GM12878 (cell line): Measurements from ENCODE around the gene STX12. TPM values are rescaled to one million over a fixed set of nuclear protein-coding genes. Genes with fewer than 3 reads are reported as not detected.

Experiments used
- CBFB ChIP-seq: IDR thresholded peaks from 2 replicates; pipeline ENCODE4 v1.6.1; 2016; ENCODE audit warnings: antibody characterized with exemption, low read depth
- CTCF ChIP-seq, 3 experiments: IDR thresholded peaks in 2 of 3; conservative IDR thresholded peaks in 1 of 3; 2 replicates each; pipeline ENCODE4 v1.5.1; 2011; ENCODE audit warnings: low read depth in 3 of 3, low read length in 3 of 3, mild to moderate bottlenecking in 3 of 3, control low read depth in 2 of 3, moderate library complexity in 2 of 3, inconsistent platforms in 1 of 3, mixed read lengths in 1 of 3; ENCODE audit not compliant: control insufficient read depth in 2 of 3, insufficient read depth in 1 of 3; ENCODE audit errors: extremely low read depth in 1 of 3
- EZH2 ChIP-seq: IDR thresholded peaks from 2 replicates; pipeline ENCODE4 v1.6.1; 2012; ENCODE audit warnings: low read depth, mild to moderate bottlenecking, control low read depth, inconsistent platforms, low read length, borderline replicate concordance; ENCODE audit not compliant: control insufficient read depth
- FOS ChIP-seq: IDR thresholded peaks from 3 replicates; pipeline ENCODE4 v1.6.1; 2011; ENCODE audit warnings: borderline replicate concordance; ENCODE audit not compliant: insufficient read length; ENCODE audit errors: extremely low read depth
- HCFC1 ChIP-seq: fragments of 150-350 bp; IDR thresholded peaks from 2 replicates; pipeline ENCODE4 v1.6.1; 2014; ENCODE audit warnings: low read length
- HDGF ChIP-seq: fragments of 450-650 bp; IDR thresholded peaks from 2 replicates; pipeline ENCODE4 v1.6.1; 2016; ENCODE audit warnings: antibody characterized with exemption
- MAX ChIP-seq: IDR thresholded peaks from 2 replicates; pipeline ENCODE4 v1.6.1; 2012; ENCODE audit warnings: low read depth, low read length, improper control_type of control experiment
- MLLT1 ChIP-seq: fragments of 450-650 bp; IDR thresholded peaks from 2 replicates; pipeline ENCODE4 v1.6.1; 2016; ENCODE audit warnings: mild to moderate bottlenecking
- POLR2AphosphoS5 ChIP-seq: IDR thresholded peaks from 2 replicates; pipeline ENCODE4 v1.6.1; 2011; ENCODE audit warnings: mild to moderate bottlenecking, low read length, inconsistent platforms
- REST ChIP-seq: IDR thresholded peaks from 2 replicates; pipeline ENCODE4 v1.6.1; 2012; ENCODE audit warnings: mild to moderate bottlenecking, low read depth, low read length
- TAF1 ChIP-seq: IDR thresholded peaks from 2 replicates; pipeline ENCODE4 v1.6.1; 2011; ENCODE audit warnings: mild to moderate bottlenecking, low read depth, low read length, borderline replicate concordance
- TCF3 ChIP-seq: IDR thresholded peaks from 2 replicates; pipeline ENCODE4 v1.6.1; 2012; ENCODE audit warnings: low read depth, mild to moderate bottlenecking, low read length, borderline replicate concordance; ENCODE audit not compliant: insufficient read depth
- polyA plus RNA-seq, 11 experiments: library from polyadenylated mRNA; depleted of rRNA in 4 of 11; unstranded in 6 of 11; stranded (reverse) in 5 of 11; fragments of >200 nt; fragmentation: Nextera tagmentation in 4 of 11; fragmentation: Illumina TruSeq in 1 of 11; extraction: Ambion mirVana in 4 of 11; extraction: Trizol in 1 of 11; gene quantifications; 1 replicate in 1 of 11; 2 replicates in 10 of 11; pipeline versions ENCODE4 v1.2.1 to v1.2.3, GENCODE V29; 2011 to 2016; ENCODE audit warnings: inconsistent platforms in 2 of 11, missing spikeins in 2 of 11, low read depth in 1 of 11
- total RNA-seq, 4 experiments: library from RNA; depleted of rRNA in 3 of 4; stranded (reverse); fragments of >200 nt in 3 of 4; fragmentation: Illumina TruSeq in 1 of 4; extraction: Trizol in 1 of 4; gene quantifications; 2 replicates each; pipeline versions ENCODE4 v1.2.1 to v1.2.3, GENCODE V29; 2013 to 2021
- TF ChIP-seq, protein P1 (sequence below): IDR thresholded peaks from 2 replicates; pipeline ENCODE4 v1.6.1; 2011; ENCODE audit warnings: low read depth, low read length, improper control_type of control experiment, borderline replicate concordance
- TF ChIP-seq, protein P2 (sequence below): IDR thresholded peaks from 2 replicates; pipeline ENCODE4 v1.6.1; 2012; ENCODE audit warnings: improper control_type of control experiment, low read depth, low read length; ENCODE audit not compliant: insufficient replicate concordance

Gene STX12
- total and polyA plus RNA-seq, 10 of the 15 experiments (the other 5 are each of a cell fraction or from before 2014, with no cell fraction given): 20.2 to 35.0 (median 28.1) TPM

GRCh38 chr1:27725374-27726172, 47.4 kb upstream of the STX12 start, which contains the start of gene FAM76A (continued):
- TF ChIP-seq TCF3: peak; percentile 74; the same call in 1 of the 2 replicates
- TF ChIP-seq TAF1: peak; percentile 67; the same call in 1 of the 2 replicates
- peak; percentile 91 for TF ChIP-seq CBFB
- no peak for TF ChIP-seq EZH2
- peak; percentile 97 for TF ChIP-seq MAX
- peak; percentile 39 for TF ChIP-seq FOS
- TF ChIP-seq POLR2AphosphoS5: 0 out of 2 replicates have a peak, but pooled peaks have one; percentile 46
- peak; percentile 94 for TF ChIP-seq HDGF
- TF ChIP-seq MLLT1: no peak
- TF ChIP-seq, protein P1, sequence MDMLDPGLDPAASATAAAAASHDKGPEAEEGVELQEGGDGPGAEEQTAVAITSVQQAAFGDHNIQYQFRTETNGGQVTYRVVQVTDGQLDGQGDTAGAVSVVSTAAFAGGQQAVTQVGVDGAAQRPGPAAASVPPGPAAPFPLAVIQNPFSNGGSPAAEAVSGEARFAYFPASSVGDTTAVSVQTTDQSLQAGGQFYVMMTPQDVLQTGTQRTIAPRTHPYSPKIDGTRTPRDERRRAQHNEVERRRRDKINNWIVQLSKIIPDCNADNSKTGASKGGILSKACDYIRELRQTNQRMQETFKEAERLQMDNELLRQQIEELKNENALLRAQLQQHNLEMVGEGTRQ: peak; percentile 69
- no peak for TF ChIP-seq REST
- TF ChIP-seq CTCF (IDR thresholded peaks at IDR 0.05 in 2 of 3, conservative IDR thresholded peaks at IDR 0.05 in 1 of 3; ENCODE audit: control insufficient read depth in 2 of 3, extremely low read depth in 1 of 3, insufficient read depth in 1 of 3, low read depth in 3 of 3, low read length in 3 of 3): peak; percentile 37 to 75 (median 39); a peak in 4 of 6 replicates
- TF ChIP-seq, protein P2, sequence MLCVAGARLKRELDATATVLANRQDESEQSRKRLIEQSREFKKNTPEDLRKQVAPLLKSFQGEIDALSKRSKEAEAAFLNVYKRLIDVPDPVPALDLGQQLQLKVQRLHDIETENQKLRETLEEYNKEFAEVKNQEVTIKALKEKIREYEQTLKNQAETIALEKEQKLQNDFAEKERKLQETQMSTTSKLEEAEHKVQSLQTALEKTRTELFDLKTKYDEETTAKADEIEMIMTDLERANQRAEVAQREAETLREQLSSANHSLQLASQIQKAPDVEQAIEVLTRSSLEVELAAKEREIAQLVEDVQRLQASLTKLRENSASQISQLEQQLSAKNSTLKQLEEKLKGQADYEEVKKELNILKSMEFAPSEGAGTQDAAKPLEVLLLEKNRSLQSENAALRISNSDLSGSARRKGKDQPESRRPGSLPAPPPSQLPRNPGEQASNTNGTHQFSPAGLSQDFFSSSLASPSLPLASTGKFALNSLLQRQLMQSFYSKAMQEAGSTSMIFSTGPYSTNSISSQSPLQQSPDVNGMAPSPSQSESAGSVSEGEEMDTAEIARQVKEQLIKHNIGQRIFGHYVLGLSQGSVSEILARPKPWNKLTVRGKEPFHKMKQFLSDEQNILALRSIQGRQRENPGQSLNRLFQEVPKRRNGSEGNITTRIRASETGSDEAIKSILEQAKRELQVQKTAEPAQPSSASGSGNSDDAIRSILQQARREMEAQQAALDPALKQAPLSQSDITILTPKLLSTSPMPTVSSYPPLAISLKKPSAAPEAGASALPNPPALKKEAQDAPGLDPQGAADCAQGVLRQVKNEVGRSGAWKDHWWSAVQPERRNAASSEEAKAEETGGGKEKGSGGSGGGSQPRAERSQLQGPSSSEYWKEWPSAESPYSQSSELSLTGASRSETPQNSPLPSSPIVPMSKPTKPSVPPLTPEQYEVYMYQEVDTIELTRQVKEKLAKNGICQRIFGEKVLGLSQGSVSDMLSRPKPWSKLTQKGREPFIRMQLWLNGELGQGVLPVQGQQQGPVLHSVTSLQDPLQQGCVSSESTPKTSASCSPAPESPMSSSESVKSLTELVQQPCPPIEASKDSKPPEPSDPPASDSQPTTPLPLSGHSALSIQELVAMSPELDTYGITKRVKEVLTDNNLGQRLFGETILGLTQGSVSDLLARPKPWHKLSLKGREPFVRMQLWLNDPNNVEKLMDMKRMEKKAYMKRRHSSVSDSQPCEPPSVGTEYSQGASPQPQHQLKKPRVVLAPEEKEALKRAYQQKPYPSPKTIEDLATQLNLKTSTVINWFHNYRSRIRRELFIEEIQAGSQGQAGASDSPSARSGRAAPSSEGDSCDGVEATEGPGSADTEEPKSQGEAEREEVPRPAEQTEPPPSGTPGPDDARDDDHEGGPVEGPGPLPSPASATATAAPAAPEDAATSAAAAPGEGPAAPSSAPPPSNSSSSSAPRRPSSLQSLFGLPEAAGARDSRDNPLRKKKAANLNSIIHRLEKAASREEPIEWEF: no peak
- peak; percentile 17; the same call in 1 of the 2 replicates for TF ChIP-seq HCFC1
